ENCODE measurements around the gene TTC13. TPM values are rescaled to one million over a fixed set of nuclear protein-coding genes. Genes with fewer than 3 reads are reported as not detected.

The TTC13 gene
- polyA plus RNA-seq, 1 experiment: 10.6 TPM

DNA sequence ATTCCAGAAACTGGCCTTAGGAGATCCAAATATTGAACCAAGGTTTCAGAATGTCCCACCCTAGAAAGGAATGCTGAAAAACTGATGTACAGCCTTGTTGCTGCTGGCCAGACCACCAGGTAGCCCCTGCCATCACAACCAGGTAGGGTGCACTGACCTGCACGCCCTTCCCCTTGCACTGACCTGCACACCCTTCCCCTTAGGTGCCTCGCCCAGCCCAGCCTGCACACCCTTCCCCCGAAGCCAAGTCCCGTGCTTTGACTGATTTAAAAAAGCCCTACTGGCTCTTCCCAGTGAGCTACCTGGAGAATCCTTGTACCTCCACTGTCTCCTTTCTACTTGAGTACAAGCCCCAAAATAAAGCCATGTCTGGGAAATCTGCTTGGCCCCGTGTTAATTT, 84.0 kb downstream of the TTC13 start:
- ChIA-PET CTCF (no interaction called here), POLR2A (no interaction called here)
- no peaks in the 10 kb centered on the region for H3K9me3 ChIP-seq (ENCODE audit: control insufficient read depth, insufficient read depth, low read length)
- TF ChIP-seq, protein P1, sequence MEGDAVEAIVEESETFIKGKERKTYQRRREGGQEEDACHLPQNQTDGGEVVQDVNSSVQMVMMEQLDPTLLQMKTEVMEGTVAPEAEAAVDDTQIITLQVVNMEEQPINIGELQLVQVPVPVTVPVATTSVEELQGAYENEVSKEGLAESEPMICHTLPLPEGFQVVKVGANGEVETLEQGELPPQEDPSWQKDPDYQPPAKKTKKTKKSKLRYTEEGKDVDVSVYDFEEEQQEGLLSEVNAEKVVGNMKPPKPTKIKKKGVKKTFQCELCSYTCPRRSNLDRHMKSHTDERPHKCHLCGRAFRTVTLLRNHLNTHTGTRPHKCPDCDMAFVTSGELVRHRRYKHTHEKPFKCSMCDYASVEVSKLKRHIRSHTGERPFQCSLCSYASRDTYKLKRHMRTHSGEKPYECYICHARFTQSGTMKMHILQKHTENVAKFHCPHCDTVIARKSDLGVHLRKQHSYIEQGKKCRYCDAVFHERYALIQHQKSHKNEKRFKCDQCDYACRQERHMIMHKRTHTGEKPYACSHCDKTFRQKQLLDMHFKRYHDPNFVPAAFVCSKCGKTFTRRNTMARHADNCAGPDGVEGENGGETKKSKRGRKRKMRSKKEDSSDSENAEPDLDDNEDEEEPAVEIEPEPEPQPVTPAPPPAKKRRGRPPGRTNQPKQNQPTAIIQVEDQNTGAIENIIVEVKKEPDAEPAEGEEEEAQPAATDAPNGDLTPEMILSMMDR (IDR thresholded peaks at IDR 0.05; ENCODE audit: low read depth, low read length): no peak
- no peak overlapping the region for H3K4me3 ChIP-seq (ENCODE audit: low read depth, low read length)
- peaks cover 3% of the 10 kb centered on the region for H3K27me3 ChIP-seq (ENCODE audit: control insufficient read depth, insufficient read depth, low read length)
- no peak overlapping the region for H3K27ac ChIP-seq (ENCODE audit: low read depth, low read length)
- DNase-seq (ENCODE audit: low read depth, low spot score): no peak

DNA sequence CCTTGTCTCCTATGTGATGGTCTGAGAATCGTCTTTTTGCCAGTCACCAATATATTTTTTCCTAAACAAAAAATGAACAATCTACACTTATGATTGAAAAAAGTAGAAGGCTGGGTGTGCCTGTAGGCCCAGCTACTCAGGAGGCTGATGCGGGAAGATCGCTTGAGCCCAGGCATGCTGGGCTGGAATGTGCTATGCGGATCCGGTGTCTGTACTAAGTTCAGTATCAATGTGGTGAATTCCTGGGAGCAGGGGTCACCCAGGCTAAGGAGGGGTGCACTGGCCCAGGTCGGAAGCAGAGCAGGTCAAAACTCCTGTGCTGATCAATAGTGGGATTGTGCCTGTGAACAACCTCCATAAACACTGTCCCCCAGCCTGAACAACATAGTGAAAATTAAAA, 84.6 kb downstream of the TTC13 start:
- H3K9me3 ChIP-seq (ENCODE audit: control insufficient read depth, insufficient read depth, low read length): no peaks in the 10 kb centered on the region
- DNase-seq (ENCODE audit: low read depth, low spot score): no peak
- ChIA-PET POLR2A (no interaction called here), CTCF (no interaction called here)
- H3K27ac ChIP-seq (ENCODE audit: low read depth, low read length): no peak overlapping the region
- no peak overlapping the region for H3K4me3 ChIP-seq (ENCODE audit: low read depth, low read length)
- TF ChIP-seq, protein P1 (IDR thresholded peaks at IDR 0.05; ENCODE audit: low read depth, low read length): no peak
- peaks cover 3% of the 10 kb centered on the region for H3K27me3 ChIP-seq (ENCODE audit: control insufficient read depth, insufficient read depth, low read length)

DNA sequence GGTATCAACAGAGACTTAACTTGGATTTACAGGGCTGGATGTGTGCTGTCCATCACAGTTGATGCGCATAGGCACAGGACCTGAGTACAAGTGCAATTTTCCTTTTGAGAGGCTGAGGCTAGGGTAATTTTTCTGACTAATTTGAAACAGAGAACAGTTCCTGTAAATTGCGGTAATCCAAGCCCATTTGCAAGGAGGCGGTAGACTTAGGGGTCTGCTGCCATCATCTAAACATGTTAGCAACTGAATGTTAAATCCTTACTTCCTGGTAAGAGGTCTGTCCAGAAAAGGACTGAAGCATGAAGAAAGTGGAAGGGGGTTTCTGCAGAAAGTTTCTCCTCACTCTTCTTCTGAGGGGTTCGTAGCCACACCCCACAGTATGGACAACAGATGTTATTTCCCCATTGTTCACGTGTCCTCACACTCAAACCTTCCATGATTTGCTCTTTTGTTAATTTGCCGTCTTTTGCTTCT, 86.6 kb downstream of the TTC13 start:
- H3K4me3 ChIP-seq (ENCODE audit: low read depth, low read length): no peak overlapping the region
- CTCF ChIA-PET: no interaction called here
- DNase-seq (ENCODE audit: low read depth, low spot score): no peak
- no peak overlapping the region for H3K27ac ChIP-seq (ENCODE audit: low read depth, low read length)
- H3K27me3 ChIP-seq (ENCODE audit: control insufficient read depth, insufficient read depth, low read length): peaks cover 3% of the 10 kb centered on the region
- POLR2A ChIA-PET: no interaction called here
- no peaks in the 10 kb centered on the region for H3K9me3 ChIP-seq (ENCODE audit: control insufficient read depth, insufficient read depth, low read length)
- TF ChIP-seq, protein P1 (IDR thresholded peaks at IDR 0.05; ENCODE audit: low read depth, low read length): no peak

DNA sequence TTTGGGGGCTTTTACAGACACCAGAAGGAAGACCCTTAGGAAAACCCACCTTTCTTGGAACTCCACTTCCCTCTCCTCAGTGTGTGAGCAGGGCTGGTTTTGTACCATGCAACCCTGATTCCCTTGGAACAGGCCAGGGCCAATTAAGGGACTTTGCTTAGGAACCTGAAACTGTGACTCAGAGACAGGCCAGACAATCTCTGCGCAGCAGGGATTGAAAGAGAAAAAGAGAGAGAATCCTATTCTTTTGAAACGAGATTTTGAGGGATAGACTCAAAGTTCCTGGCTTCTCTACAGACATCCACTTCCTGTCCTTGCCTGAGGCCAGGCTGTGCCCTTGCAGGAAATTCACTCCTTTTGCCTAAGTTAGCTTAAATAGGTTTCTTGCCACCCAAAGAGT, 87.2 kb downstream of the TTC13 start:
- no peaks in the 10 kb centered on the region for H3K9me3 ChIP-seq (ENCODE audit: control insufficient read depth, insufficient read depth, low read length)
- POLR2A ChIA-PET: no interaction called here

DNA sequence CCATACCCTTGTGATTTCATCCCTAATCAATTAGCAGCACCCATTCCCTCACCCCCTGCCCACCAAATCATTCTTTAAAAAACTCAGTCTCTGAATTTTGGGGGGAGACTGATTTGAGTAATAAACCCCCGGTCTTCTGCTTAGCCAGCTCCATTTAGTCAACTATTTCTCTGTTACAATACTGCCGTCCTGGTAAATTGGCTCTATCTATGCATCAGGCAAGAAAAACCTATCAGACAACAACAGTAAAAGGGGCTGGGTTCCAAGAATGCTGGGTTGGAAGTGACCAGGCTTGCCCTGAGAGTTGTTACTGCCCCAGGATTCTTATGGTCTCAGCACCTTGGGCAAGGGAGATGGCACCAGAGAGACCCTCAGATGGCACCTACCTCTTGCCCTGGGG, 94.0 kb downstream of the TTC13 start:
- Histone ChIP-seq H3K9me3 (ENCODE audit: control insufficient read depth, insufficient read depth, low read length) (peaks cover 12% of the 10 kb centered on the region), H3K27me3 (ENCODE audit: control insufficient read depth, insufficient read depth, low read length) (peaks cover 8% of the 10 kb centered on the region), H3K4me3 (ENCODE audit: low read depth, low read length) (no peak overlapping the region), H3K27ac (ENCODE audit: low read depth, low read length) (no peak overlapping the region)
- CTCF ChIA-PET: no interaction called here
- POLR2A ChIA-PET: no interaction called here
- no peak for DNase-seq (ENCODE audit: low read depth, low spot score)
- TF ChIP-seq, protein P1 (IDR thresholded peaks at IDR 0.05; ENCODE audit: low read depth, low read length): no peak

More for the DNA sequence above, 87.2 kb downstream of the TTC13 start:
- H3K27me3 ChIP-seq (ENCODE audit: control insufficient read depth, insufficient read depth, low read length): peaks cover 3% of the 10 kb centered on the region
- TF ChIP-seq, protein P1 (IDR thresholded peaks at IDR 0.05; ENCODE audit: low read depth, low read length): no peak
- no peak for DNase-seq (ENCODE audit: low read depth, low spot score)
- no peak overlapping the region for H3K4me3 ChIP-seq (ENCODE audit: low read depth, low read length)
- CTCF ChIA-PET: no interaction called here
- H3K27ac ChIP-seq (ENCODE audit: low read depth, low read length): no peak overlapping the region

Measured in AG04450 (cell line).